NOMO-1 (cell line): ENCODE results near the gene MAGEC1.
"Not testable (repeated sequence)": the region's sequence is repeated elsewhere in the genome, so short reads cannot be mapped to it uniquely, and the experiment has no call there.

ENCODE experiments used
- DNase-seq, 2 experiments: peaks; one replicate each; lab custom pipeline; 2025; ENCODE audit not compliant: unreplicated experiment in 2 of 2; lab: John Stamatoyannopoulos, UW

Gene MAGEC1, protein sequence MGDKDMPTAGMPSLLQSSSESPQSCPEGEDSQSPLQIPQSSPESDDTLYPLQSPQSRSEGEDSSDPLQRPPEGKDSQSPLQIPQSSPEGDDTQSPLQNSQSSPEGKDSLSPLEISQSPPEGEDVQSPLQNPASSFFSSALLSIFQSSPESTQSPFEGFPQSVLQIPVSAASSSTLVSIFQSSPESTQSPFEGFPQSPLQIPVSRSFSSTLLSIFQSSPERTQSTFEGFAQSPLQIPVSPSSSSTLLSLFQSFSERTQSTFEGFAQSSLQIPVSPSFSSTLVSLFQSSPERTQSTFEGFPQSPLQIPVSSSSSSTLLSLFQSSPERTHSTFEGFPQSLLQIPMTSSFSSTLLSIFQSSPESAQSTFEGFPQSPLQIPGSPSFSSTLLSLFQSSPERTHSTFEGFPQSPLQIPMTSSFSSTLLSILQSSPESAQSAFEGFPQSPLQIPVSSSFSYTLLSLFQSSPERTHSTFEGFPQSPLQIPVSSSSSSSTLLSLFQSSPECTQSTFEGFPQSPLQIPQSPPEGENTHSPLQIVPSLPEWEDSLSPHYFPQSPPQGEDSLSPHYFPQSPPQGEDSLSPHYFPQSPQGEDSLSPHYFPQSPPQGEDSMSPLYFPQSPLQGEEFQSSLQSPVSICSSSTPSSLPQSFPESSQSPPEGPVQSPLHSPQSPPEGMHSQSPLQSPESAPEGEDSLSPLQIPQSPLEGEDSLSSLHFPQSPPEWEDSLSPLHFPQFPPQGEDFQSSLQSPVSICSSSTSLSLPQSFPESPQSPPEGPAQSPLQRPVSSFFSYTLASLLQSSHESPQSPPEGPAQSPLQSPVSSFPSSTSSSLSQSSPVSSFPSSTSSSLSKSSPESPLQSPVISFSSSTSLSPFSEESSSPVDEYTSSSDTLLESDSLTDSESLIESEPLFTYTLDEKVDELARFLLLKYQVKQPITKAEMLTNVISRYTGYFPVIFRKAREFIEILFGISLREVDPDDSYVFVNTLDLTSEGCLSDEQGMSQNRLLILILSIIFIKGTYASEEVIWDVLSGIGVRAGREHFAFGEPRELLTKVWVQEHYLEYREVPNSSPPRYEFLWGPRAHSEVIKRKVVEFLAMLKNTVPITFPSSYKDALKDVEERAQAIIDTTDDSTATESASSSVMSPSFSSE

DNA sequence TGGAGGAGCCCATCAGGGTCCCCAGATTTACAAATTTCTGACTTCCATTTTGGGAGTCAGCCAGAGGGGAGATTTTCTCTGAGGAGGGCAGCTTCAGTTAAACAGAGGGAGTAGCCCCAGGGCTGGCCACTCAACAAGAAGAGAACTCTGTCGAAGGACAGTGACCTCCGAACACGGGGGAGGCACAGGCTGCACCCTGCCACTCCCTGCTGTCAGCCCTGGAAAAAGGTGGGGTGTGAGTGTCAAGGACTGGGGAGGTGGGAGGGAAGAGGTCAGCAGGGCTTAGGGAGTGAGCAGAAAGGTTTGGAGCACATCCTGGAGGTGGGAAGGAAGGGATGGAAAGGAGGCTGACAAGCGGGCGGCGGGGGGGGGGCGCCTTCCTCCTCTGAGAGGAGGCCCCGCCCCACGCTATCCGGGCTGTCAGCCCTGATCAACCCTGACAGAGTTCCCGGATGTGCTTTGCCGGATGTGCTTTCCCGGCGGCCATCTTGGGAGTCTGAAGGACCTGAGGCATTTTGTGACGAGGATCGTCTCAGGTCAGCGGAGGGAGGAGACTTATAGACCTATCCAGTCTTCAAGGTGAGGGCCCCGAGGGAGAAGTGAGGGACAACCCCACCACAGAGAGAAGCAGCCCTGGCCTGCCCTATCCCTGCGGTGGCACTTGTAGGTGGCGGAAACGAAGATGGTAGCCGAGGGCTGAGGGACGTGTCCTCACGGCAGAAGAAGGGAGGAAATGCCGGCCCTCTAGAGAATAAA is at the start of gene MAGEC1:
MAGEC1 (plus strand) TSS at position 495 of the 756 bp plus-strand sequence. CDS start 1,179 bp downstream, outside the sequence.
- DNase-seq, result no peak

DNA sequence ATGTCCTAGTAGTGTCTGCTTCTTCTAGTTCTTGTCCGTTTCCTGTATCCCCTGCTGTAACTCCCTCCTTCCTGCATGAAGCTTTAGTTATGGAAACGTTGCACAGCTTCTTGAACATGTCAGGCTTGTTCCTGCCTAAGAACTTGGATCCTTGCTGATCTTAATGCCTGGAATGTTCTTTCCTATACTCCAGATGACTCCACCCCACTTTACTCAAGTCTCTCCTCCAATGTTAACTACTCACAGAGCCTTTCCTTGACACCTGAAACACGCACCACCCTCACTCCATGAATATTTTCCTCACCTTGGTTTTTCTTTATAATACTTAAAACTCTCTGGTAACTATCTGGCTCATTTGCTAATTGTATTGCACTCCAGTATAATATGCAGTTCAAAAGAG is 46.2 kb upstream of the MAGEC1 start:
- no peak for DNase-seq

DNA sequence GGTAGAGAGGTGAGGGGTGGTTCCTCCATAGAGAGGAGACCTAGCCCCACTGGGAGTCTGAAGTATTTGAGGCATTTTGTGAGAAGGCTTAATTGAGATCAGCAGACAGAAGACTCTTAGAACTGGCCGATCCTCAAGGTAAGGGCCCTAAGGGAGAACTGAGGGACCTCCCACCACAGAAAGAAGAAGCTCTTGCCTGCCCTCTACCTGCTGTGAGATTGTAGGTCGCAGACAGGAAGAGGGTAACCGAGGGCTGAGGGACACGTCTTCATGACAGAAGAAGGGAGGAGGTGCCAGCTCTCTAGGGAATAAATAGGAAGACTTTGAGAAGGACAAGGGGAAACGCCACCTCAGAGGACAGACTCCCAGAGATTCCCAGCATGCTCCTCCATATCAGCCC is 24.1 kb upstream of the MAGEC1 start:
- DNase-seq, result no peak

DNA sequence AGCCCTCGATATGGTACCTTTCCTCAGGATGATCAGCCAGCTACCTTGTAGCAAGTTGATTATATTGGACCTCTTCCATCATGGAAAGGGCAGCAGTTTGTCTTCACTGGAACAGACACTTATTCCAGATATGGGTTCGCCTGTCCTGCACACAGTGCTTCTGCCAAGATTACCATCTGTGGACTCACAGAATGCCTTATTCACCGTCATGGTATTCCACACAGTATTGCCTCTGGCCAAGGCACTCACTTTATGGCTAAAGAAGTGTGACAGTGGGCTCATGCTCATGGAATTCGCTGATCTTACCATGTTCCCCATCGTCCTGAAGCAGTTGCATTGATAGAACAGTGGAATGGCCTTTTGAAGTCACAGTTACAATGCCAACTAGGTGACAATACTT is 14.9 kb upstream of the MAGEC1 start:
- DNase-seq, result not testable (repeated sequence)

DNA sequence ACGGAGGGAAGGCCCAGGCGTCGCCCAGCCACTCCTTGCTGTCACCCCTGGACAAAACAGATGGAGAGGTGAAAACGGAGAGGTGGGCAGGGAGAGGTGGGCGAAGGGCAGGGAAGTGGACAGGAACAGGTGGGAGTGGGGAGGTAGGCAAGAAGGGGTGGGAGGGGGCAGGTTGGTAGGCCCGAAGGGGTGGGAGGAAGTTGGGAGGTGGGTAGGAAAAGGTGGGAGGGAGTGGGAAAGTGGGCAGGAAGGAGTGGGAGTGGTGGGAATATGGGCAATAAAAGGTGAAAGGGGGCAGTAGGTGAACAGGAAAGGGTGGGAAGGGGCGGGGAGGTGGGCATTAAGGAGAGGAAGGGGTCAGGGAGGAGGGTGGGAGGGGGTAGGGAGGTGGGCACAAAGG is 9.0 kb upstream of the MAGEC1 start:
- DNase-seq, result no peak

DNA sequence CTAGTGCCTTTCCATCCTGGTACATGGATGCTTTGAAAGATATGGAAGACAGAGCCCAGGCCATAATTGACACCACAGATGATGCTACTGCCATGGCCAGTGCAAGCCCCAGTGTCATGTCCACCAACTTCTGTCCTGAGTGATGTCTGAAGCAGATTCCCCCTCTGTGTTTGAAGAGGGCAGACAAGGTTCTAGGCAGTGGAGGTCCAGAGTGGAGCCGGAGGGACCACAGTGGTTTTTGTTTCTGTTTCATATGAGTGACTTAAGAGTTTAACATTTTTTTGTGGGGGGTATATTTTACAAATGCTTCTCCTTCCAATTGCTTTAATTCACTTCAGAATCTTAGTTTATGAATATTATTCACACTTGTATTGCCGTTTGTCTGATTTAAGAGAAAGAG is 6.0 kb upstream of the MAGEC1 start:
- no peak for DNase-seq

DNA sequence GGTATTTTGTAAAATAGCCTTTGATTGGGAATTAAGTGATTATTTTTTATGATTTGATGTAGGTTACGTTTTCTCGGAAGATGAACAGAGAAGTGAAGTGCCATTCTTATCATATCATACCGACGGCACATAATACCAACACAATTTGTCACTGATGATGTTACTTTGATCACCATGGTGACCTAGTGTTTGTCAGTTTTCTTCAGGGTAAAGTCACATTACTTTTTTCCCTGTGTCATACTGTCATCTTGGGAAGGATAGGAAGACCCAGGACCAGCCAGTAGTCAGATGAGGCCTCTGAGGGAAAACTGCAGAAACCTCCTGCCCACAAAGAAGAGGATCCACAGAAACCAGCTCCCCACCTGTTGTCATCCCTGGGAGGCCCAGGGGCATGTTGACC is 1.3 kb upstream of the MAGEC1 start:
- DNase-seq, result no peak

DNA sequence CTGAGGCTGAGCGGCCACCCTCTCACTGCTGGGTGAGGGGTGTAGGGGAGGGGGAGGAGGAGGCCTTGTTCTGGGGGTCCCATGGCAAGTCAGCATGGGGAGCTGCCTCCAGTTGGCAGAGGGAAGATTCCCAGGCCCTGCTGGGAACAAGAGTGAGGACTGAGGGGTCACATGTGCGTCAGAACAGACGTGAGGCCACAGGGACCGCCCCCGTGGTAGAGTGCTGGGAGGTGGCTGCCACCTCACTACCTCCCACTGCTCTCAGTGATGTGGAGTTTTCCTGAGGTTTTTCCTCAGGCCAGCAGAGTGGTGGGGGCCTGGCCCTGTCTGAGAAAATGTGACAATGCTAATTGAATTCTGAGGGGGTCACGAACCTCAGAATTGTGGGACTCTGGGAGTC is 568 bp downstream of the MAGEC1 start:
- no peak for DNase-seq

DNA sequence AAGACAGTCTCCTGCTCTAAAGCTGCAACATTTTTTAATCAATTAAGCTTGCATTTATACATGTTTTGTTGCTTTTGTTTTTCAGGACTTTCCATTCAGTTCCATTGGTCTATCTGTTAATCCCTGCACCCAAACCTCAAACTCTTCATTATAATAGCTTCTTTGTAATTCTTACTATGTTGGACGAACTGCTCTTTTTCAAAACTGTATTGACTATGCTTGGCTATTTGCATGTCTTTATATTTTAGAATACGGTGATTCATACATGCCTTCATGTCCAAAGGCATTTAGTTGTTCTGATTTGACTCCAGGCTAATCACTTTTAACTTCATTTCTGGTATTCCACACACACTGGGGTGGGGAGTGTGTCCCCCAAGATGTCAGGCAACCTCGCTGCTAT is 14.1 kb downstream of the MAGEC1 start:
- DNase-seq, result no peak

DNA sequence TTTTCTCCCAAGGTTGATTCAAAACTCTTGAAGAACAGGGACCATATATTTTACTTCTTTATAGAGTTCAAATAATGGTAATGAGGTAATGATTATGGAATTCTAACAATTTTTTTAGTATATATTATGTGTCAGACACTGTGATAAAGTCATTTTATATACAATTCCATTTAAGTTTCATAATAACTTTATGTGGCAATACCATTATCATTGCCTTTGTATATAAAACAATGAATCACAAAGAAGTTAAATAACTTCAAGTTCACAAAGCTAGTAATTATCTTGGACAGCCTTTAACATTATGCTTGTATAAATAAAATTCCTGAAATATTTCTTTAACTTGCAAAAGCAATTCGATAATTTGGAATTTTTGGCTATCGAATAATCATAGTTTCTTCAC is 20.6 kb downstream of the MAGEC1 start:
- no peak for DNase-seq

DNA sequence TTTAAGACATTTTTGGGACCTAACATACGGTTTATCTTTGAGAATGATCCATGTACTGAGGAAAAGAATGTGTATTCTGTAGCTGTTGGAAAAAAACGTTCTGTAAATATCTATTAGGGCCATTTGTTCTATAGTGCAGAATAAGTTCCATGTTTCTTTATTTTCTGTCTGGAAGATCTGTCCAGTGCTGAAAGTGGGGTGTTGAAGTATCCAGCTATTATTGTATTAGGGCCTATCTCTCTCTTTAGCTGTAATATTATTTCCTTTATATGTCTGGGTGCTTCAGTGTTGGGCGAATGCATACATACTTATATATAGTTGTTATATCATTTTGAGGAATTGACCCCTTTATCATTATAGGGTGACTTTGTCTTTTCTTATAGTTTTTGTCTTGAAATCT is 24.7 kb downstream of the MAGEC1 start:
- no peak for DNase-seq

DNA sequence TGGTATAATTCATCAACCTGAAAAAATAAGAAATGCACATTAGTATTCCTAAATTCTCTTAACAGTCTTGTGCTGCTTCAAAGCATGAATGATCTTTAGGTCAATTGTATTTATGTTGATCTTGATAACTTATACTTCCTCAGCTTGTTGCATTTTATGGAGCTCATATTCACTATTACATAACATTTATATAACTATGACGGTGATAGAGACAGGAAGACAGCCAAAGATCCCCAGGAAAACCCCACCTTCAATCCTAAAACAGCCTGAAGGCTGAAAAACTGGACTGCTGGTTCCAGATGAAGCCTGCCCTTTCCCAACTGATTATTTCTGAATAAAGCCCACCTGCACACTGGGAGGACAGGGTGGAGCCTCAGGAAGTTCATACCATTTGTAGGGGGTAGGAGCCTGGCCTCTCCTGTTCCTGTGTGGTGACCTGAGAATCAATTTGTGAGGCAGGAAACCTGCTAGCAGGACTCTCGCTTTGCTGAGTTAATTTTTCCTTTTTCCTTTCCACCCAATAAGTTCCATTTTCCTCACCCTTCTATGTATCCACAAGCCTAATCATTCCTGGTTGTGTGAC is 30.5 kb downstream of the MAGEC1 start:
- no peak for DNase-seq

DNA sequence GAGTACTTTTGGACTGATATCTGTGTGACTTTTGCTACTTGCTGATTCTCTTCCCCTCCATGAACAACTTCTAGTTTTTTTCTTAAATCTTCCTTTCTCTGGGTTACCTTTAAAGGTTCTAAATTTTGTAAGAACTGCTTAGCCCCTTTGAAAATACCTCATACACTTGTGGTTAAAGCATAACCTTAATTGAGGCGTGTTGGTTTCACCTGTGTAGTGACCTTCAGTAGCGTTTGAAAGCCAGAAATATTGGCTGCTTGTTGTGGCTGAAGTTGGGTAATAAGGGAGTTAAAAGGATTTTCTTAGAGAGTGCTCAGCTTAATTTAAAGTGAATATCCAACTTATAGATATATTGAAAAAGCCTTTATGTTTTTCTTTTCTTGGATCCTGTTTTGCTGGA is 32.0 kb downstream of the MAGEC1 start:
- no peak for DNase-seq

DNA sequence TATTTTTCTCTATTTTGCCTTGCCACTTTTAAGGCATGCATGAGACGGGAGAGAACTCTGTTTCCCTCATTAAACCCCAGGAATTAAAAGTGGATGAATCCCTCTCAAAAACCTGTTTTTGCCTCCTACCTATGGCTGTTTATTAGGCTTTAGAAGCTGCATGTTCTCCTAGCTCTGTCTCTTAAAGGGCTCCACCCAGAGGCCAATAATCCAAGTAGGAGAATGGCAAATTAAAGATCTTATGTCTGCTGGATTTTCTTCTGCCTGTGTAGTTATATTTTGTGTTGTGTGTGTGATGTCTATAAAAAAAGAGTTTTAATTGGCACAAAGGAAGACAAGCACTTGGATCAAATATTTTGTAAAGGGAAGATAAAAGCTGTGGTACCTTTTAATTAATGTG is 32.4 kb downstream of the MAGEC1 start:
- DNase-seq, result no peak

DNA sequence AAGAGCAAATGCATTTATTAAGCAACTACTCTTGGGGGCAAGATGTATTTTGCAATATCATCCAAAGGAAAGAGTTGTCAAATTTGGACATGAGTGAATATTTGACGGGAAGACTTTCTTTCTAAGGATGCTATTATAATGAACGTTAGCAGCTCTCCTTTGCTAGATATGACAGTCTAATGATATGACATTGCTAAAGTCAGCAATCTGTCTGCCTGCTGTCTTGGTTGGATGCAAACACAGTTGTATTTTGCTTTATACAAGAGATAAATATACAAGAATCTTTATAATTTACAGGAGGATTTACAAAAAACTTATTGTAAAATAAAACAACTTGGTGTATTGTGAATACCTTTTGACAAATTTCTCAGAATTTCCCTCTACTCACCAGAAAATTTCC is 37.5 kb downstream of the MAGEC1 start:
- DNase-seq, result no peak

DNA sequence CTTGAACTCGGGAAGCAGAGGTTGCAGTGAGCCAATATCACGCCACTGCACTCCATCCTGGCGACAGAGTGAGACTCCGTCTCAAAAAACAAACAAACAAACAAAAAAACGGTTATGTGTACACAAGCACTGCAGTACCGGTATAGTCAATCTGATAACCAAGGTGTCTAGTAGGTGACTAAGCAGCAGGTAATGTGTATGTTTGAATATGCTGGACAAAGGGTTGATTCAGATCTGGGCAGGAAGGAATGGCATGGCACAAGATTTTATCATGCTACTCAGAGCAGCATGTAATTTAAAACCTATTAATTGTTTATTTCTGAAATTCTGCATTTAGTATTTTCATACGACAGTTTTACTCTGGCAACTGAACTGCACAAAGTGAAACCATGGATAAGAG is 41.7 kb downstream of the MAGEC1 start:
- no peak for DNase-seq

DNA sequence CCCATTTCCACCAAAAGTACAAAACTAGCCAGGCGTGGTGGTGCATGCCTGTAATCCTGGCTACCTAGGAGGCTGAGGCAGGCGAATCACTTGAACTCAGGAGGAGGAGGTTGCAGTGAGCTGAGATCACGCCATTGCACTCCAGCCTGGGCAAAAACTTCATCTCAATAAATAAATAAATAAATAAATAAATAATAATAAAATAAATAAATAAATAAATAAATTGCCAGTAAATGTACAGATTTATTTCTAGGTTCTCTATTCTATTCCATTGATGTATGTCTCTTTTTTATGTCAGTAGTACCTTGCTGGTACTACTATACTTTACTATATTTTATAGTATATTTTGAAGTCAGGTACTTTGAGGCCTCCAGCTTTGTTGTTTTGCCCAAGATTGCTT is 43.7 kb downstream of the MAGEC1 start:
- DNase-seq, result no peak

DNA sequence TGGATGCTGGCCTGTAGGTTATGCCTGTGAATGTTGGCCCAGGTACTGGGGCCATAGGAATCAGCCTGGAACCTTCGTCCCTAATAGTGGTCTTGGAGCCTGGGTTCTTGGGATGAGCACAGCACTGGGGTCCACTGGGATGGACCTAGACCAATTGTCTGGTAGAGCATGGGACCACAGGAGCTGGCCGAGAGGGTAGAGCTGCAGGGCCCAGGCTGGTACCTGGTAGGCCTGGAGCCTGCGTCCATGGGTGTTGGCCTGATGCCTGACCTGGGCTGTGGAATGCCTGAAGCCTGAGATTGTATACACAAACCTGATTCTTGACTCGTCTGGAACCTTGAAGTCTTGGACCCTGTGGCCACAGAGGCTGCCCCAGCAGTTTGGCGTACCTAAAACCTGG is 48.9 kb downstream of the MAGEC1 start:
- no peak for DNase-seq

DNA sequence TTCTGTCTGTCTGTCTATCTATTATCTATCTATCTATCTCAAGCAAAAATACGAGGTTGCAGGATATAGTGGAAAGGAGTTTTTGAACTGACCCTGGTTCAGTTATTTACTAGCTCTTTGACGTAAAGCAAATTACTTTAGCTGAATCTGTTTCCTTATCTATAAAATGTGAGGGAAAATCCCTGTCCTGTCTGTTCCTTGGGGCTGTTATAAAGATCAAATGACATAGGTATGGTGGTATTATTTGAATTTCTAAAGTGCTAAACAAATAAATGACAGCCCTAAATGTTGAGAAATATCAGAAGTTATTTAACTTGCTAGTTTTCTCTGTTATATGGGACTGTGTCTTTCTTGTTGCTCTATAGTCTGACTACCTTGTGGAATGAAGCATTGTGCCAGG is 55.0 kb downstream of the MAGEC1 start:
- no peak for DNase-seq
